PC-9 (cell line): ENCODE data around the gene AXIN2. TPM values are rescaled to one million over a fixed set of nuclear protein-coding genes. Genes with fewer than 3 reads are reported as not detected.
"Not testable (repeated sequence)": the region's sequence is repeated elsewhere in the genome, so short reads cannot be mapped to it uniquely, and the experiment has no call there.

Source experiments
- BruUV-seq: library from RNA; stranded (reverse); fragments of 400-500 nt; replicated peaks from 2 replicates; lab custom pipeline; 2021; lab: Mats Ljungman, UMichigan
- CTCF ChIA-PET: fragments of 300-600 bp; sonication (Branson Sonifier 250); formaldehyde crosslinking; loops from one replicate; lab custom pipeline; 2022; ENCODE audit warnings: antibody characterized with exemption; lab: Charles Lee
- POLR2A ChIA-PET: fragments of 300-600 bp; sonication (Branson Sonifier 250); formaldehyde crosslinking; loops from one replicate; lab custom pipeline; 2022; ENCODE audit warnings: antibody characterized with exemption; ENCODE audit not compliant: unreplicated experiment; lab: Charles Lee
- DNase-seq, 2 experiments: peaks; one replicate each; pipeline versions ENCODE4 v3.0.0 to v3.0.0-alpha.2; 2015 to 2022; ENCODE audit warnings: mixed read lengths in 1 of 2
- H2AFZ ChIP-seq: fragments of 200-600 bp; sonication (generic); 2 replicates; pipeline ENCODE4 v1.8.1; 2017; ENCODE audit warnings: antibody characterized with exemption
- H3F3A ChIP-seq: fragments of 200-600 bp; sonication (generic); 2 replicates; pipeline ENCODE4 v1.8.1; 2017; ENCODE audit warnings: antibody characterized with exemption, mild to moderate bottlenecking, low read depth; ENCODE audit not compliant: insufficient read depth
- H3K27ac ChIP-seq: fragments of 200-600 bp; sonication (generic); 2 replicates; pipeline ENCODE4 v1.6.1; 2016; ENCODE audit warnings: mixed run types
- H3K27me3 ChIP-seq: fragments of 200-600 bp; sonication (generic); 2 replicates; pipeline ENCODE4 v1.6.1; 2016; ENCODE audit warnings: low read depth, mixed run types; ENCODE audit not compliant: insufficient read depth
- H3K36me3 ChIP-seq: fragments of 200-600 bp; sonication (generic); 2 replicates; pipeline ENCODE4 v1.6.1; 2016; ENCODE audit warnings: low read depth, mixed run types
- H3K4me1 ChIP-seq: fragments of 200-600 bp; sonication (generic); replicated peaks from 2 replicates; pipeline ENCODE4 v1.6.1; 2016; ENCODE audit warnings: mixed run types; ENCODE audit not compliant: insufficient read depth
- H3K4me2 ChIP-seq: fragments of 200-600 bp; sonication (generic); 2 replicates; pipeline ENCODE4 v1.6.1; 2017; ENCODE audit warnings: mixed run types
- H3K4me3 ChIP-seq: fragments of 200-600 bp; sonication (generic); 2 replicates; pipeline ENCODE4 v1.6.1; 2016; ENCODE audit warnings: mixed run types
- H3K79me2 ChIP-seq: fragments of 200-600 bp; sonication (generic); 2 replicates; pipeline ENCODE4 v1.6.1; 2017; ENCODE audit warnings: low read depth, mixed run types
- H3K9me2 ChIP-seq: fragments of 200-600 bp; sonication (generic); 2 replicates; pipeline ENCODE4 v1.8.1; 2017; ENCODE audit warnings: mild to moderate bottlenecking; ENCODE audit not compliant: insufficient read depth
- H3K9me3 ChIP-seq: fragments of 200-600 bp; sonication (generic); 2 replicates; pipeline ENCODE4 v1.8.1; 2016; ENCODE audit warnings: low read depth; ENCODE audit not compliant: insufficient read depth
- H4K20me1 ChIP-seq: fragments of 200-600 bp; sonication (generic); 2 replicates; pipeline ENCODE4 v1.8.1; 2017; ENCODE audit not compliant: insufficient read depth
- CTCF ChIP-seq: fragments of 200-600 bp; sonication (generic); conservative IDR thresholded peaks from 2 replicates; pipeline ENCODE4 v1.6.1; 2017; ENCODE audit warnings: mixed run types, antibody characterized with exemption, mild to moderate bottlenecking, moderate library complexity
- EZH2 ChIP-seq: fragments of 200-600 bp; sonication (generic); IDR thresholded peaks from 2 replicates; pipeline ENCODE4 v1.8.0; 2017; ENCODE audit warnings: antibody characterized with exemption, low read depth
- intact Hi-C: fragments of 100-400 bp; cut with micrococcal nuclease; formaldehyde crosslinking; loops from one replicate; pipeline ENCODE4 v1.10.0; 2022; ENCODE audit not compliant: unreplicated experiment
- total RNA-seq: library from RNA; stranded (reverse); gene quantifications from 2 replicates; pipeline ENCODE4 v1.2.3, GENCODE V29; 2021

AXIN2 gene
- total RNA-seq, 1 experiment from 2014 or later: 0.24 TPM

- DNase-seq: no peak
- no TSS peak for BruUV-seq
- POLR2A ChIA-PET: no interaction called here
Measured at GRCh38 chr17:65509032-65509431, 52.4 kb downstream of the AXIN2 start.

GRCh38 chr17:65504673-65505072, 56.8 kb downstream of the AXIN2 start:
- H3K9me3 ChIP-seq, H3K4me1 ChIP-seq, H3K27ac ChIP-seq, H2AFZ ChIP-seq, H4K20me1 ChIP-seq, H3K9me2 ChIP-seq, intact Hi-C loops, H3K4me3 ChIP-seq, H3K4me2 ChIP-seq, DNase-seq, H3K79me2 ChIP-seq, POLR2A ChIA-PET, BruUV-seq, H3K36me3 ChIP-seq, H3F3A ChIP-seq, CTCF ChIA-PET, H3K27me3 ChIP-seq: not testable (repeated sequence)

More at GRCh38 chr17:65509032-65509431, 52.4 kb downstream of the AXIN2 start:
- no peak overlapping the region for H2AFZ ChIP-seq
- H3K27me3 ChIP-seq: no peaks in the 10 kb centered on the region
- H3K9me3 ChIP-seq: no peaks in the 10 kb centered on the region
- no peaks in the 10 kb centered on the region for H3K36me3 ChIP-seq
- H3K4me3 ChIP-seq: no peak overlapping the region
- intact Hi-C loops: no loop called here
- CTCF ChIA-PET: no interaction called here
- no peak overlapping the region for H3K27ac ChIP-seq
- no peak overlapping the region for H3K4me2 ChIP-seq
- no peaks in the 10 kb centered on the region; the same call in 1 of the 2 replicates for H3K9me2 ChIP-seq
- TF ChIP-seq CTCF (no peak), EZH2 (no peak)
- no peaks in the 10 kb centered on the region for H3F3A ChIP-seq
- H3K4me1 ChIP-seq: no peaks in the 10 kb centered on the region
- H3K79me2 ChIP-seq: no peaks in the 10 kb centered on the region
- H4K20me1 ChIP-seq: no peaks in the 10 kb centered on the region; the same call in 1 of the 2 replicates

GRCh38 chr17:65504141-65504540, 57.3 kb downstream of the AXIN2 start:
- Histone ChIP-seq H3K4me1 (no peaks in the 10 kb centered on the region), H3K27ac (no peak overlapping the region), H3F3A (no peaks in the 10 kb centered on the region), H3K36me3 (no peaks in the 10 kb centered on the region), H3K27me3 (no peaks in the 10 kb centered on the region), H3K4me2 (no peak overlapping the region), H3K4me3 (no peak overlapping the region), H3K79me2 (no peaks in the 10 kb centered on the region), H2AFZ (no peak overlapping the region), H4K20me1 (no peaks in the 10 kb centered on the region), H3K9me2 (no peaks in the 10 kb centered on the region), H3K9me3 (no peaks in the 10 kb centered on the region)
- intact Hi-C loops: no loop called here
- no peak for TF ChIP-seq CTCF
- TF ChIP-seq EZH2: no peak
- ChIA-PET CTCF (no interaction called here), POLR2A (no interaction called here)
- no TSS peak for BruUV-seq
- DNase-seq: no peak

GRCh38 chr17:65503557-65503956, 57.9 kb downstream of the AXIN2 start:
- intact Hi-C loops: no loop called here
- Histone ChIP-seq H3K9me3 (no peaks in the 10 kb centered on the region), H3K79me2 (no peaks in the 10 kb centered on the region), H3K27me3 (no peaks in the 10 kb centered on the region), H3K4me2 (no peak overlapping the region), H3K9me2 (no peaks in the 10 kb centered on the region), H3K4me1 (no peaks in the 10 kb centered on the region), H3K27ac (no peak overlapping the region), H2AFZ (no peak overlapping the region), H3K4me3 (no peak overlapping the region), H3K36me3 (no peaks in the 10 kb centered on the region), H3F3A (no peaks in the 10 kb centered on the region), H4K20me1 (no peaks in the 10 kb centered on the region)
- ChIA-PET CTCF (no interaction called here), POLR2A (no interaction called here)
- TF ChIP-seq EZH2 (no peak), CTCF (no peak)
- DNase-seq: no peak
- no TSS peak for BruUV-seq
